NCI-H446 treated with DMSO at 0.1 percent for 48 hours (cell line): ENCODE results near the gene BET1L.
"Not testable (repeated sequence)": the region's sequence is repeated elsewhere in the genome, so short reads cannot be mapped to it uniquely, and the experiment has no call there.

ENCODE experiments used
- DNase-seq: peaks from one replicate; lab custom pipeline; 2025; lab: John Stamatoyannopoulos, UW

Gene BET1L

GRCh38 chr11:196786-197731 lies 10.1 kb downstream of the BET1L start:
- DNase-seq: no peak

- not testable (repeated sequence) for DNase-seq
Measured at GRCh38 chr11:193481-193880, 13.7 kb downstream of the BET1L start.

- not testable (repeated sequence) for DNase-seq
Measured at GRCh38 chr11:192674-193128, 14.5 kb downstream of the BET1L start, which contains the start of gene SCGB1C1. Gene SCGB1C1 (plus strand): TSS chr11:193078. CDS start chr11:193100, 22 bp downstream.

- DNase-seq: not testable (repeated sequence)
Measured at GRCh38 chr11:191490-192478, 15.4 kb downstream of the BET1L start.

- DNase-seq: not testable (repeated sequence)
Measured at GRCh38 chr11:190546-190945, 16.7 kb downstream of the BET1L start.

- DNase-seq: not testable (repeated sequence)
Measured at GRCh38 chr11:189843-190311, 17.3 kb downstream of the BET1L start.

- not testable (repeated sequence) for DNase-seq
Measured at GRCh38 chr11:189200-189783, 17.9 kb downstream of the BET1L start.

GRCh38 chr11:180242-180641 lies 27.0 kb downstream of the BET1L start:
- not testable (repeated sequence) for DNase-seq
